Tibial nerve (tissue), 4 donors: Measurements from ENCODE around the gene IMPACT.

ENCODE experiments used
- EP300 ChIP-seq, 2 donors: sonication (generic); formaldehyde crosslinking; IDR thresholded peaks; one replicate each; pipeline ENCODE4 v1.6.1; 2017; ENCODE audit warnings: antibody characterized with exemption in 2 of 2, mild to moderate bottlenecking in 1 of 2
- POLR2A ChIP-seq, 2 donors: fragments of 450-650 bp; IDR thresholded peaks; one replicate each; pipeline ENCODE4 v1.6.1; 2017; ENCODE audit warnings: antibody characterized with exemption in 2 of 2, mild to moderate bottlenecking in 2 of 2, moderate library complexity in 2 of 2
- TF ChIP-seq, protein P1 (sequence below), 5 experiments: fragments of 200-600 bp in 3 of 5; fragments of 450-650 bp in 2 of 5; sonication (generic) in 3 of 5; IDR thresholded peaks; one replicate each; pipeline ENCODE4 v1.5.1; 2016 to 2019; ENCODE audit warnings: antibody characterized with exemption in 5 of 5, mild to moderate bottlenecking in 3 of 5, moderate library complexity in 2 of 5

DNA sequence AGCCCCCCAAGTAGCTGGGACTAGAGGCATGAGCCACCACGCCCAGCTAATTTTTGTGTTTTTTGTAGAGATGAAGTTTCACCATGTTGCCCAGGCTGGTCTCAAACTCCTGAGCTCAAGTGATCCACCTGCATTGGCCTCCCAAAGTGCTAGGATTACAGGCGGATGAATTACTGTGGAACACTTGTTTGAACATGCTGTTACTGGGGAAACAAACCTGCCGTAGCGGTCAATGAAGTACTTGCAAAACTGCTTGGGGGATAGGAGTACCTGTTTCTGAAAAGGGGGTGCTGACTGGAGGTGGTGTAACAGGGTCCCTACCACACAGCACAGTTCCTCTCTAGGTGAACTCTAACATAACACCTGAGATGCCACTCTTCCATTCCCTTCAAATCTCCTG is 5.9 kb upstream of the IMPACT start:
- TF ChIP-seq, protein P1, sequence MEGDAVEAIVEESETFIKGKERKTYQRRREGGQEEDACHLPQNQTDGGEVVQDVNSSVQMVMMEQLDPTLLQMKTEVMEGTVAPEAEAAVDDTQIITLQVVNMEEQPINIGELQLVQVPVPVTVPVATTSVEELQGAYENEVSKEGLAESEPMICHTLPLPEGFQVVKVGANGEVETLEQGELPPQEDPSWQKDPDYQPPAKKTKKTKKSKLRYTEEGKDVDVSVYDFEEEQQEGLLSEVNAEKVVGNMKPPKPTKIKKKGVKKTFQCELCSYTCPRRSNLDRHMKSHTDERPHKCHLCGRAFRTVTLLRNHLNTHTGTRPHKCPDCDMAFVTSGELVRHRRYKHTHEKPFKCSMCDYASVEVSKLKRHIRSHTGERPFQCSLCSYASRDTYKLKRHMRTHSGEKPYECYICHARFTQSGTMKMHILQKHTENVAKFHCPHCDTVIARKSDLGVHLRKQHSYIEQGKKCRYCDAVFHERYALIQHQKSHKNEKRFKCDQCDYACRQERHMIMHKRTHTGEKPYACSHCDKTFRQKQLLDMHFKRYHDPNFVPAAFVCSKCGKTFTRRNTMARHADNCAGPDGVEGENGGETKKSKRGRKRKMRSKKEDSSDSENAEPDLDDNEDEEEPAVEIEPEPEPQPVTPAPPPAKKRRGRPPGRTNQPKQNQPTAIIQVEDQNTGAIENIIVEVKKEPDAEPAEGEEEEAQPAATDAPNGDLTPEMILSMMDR (IDR thresholded peaks at IDR 0.05): no peak
- no peak for TF ChIP-seq POLR2A (IDR thresholded peaks at IDR 0.05)
- no peak for TF ChIP-seq EP300 (IDR thresholded peaks at IDR 0.05)
